HepG2 (cell line): ENCODE results near the gene ZNF3. TPM values are rescaled to one million over a fixed set of nuclear protein-coding genes. Genes with fewer than 3 reads are reported as not detected.

Experiments used
- ATAC-seq: fragments of 200-7000 bp; cut with Tn5 transposase; 3 replicates; pipeline ENCODE4 v1.9.1; 2020; ENCODE audit warnings: mild to moderate bottlenecking, moderate library complexity
- BruUV-seq: library from RNA; stranded (reverse); fragments of 400-500 nt; replicated peaks from 2 replicates; lab custom pipeline; 2021; lab: Mats Ljungman, UMichigan
- CTCF ChIA-PET: fragments of 300-600 bp; formaldehyde crosslinking; extraction: SDS; loops from one replicate; lab custom pipeline; 2021; ENCODE audit warnings: low total read pairs, inconsistent platforms, low intra/inter-chr PET ratio; lab: Yijun Ruan, JAX
- POLR2A ChIA-PET: fragments of 350-600 bp; sonication (Branson Sonifier 250); formaldehyde crosslinking; loops from one replicate; lab custom pipeline; 2020; ENCODE audit warnings: antibody characterized with exemption, inconsistent platforms; lab: Yijun Ruan, JAX
- DNase-seq: peaks from one replicate; pipeline ENCODE4 v3.0.0-alpha.2; 2015; ENCODE audit warnings: low spot score
- FAIRE-seq: peaks from 3 replicates; lab custom pipeline; 2011; peaks lifted over from hg19 to GRCh38; lab: Jason Lieb, UNC
- H2AFZ ChIP-seq: one replicate; pipeline ENCODE4 v1.6.1; 2011; ENCODE audit warnings: low read length, inconsistent platforms
- H3K27ac ChIP-seq: fragments of 300-600 bp; 3 replicates; pipeline ENCODE4 v1.8.0; 2011; ENCODE audit warnings: mixed run types, mild to moderate bottlenecking, mixed read lengths, low read length, inconsistent platforms; ENCODE audit not compliant: insufficient read depth; ENCODE audit errors: extremely low read length
- H3K27me3 ChIP-seq, 2 experiments: fragments of 200-600 bp in 1 of 2; 2 replicates in 1 of 2; 3 replicates in 1 of 2; pipeline versions ENCODE4 v1.6.0 to v1.8.0; 2011; ENCODE audit warnings: low read length in 2 of 2, mild to moderate bottlenecking in 2 of 2, moderate library complexity in 2 of 2, inconsistent platforms in 1 of 2; ENCODE audit not compliant: insufficient read depth in 2 of 2, control insufficient read depth in 1 of 2
- H3K36me3 ChIP-seq, 2 experiments: fragments of 200-600 bp in 1 of 2; replicated peaks in 1 of 2; 2 replicates in 1 of 2; 3 replicates in 1 of 2; pipeline versions ENCODE4 v1.5.1 to v1.8.0; 2011; ENCODE audit warnings: low read length in 2 of 2, inconsistent platforms in 1 of 2; ENCODE audit not compliant: insufficient read depth in 2 of 2, control insufficient read depth in 1 of 2
- H3K4me1 ChIP-seq: 2 replicates; pipeline ENCODE4 v1.5.1; 2012; ENCODE audit warnings: low read length, inconsistent platforms; ENCODE audit not compliant: insufficient read depth
- H3K4me2 ChIP-seq: 2 replicates; pipeline ENCODE4 v1.6.0; 2011; ENCODE audit warnings: low read depth, low read length, inconsistent platforms
- H3K4me3 ChIP-seq, 3 experiments: fragments of 200-600 bp in 1 of 3; sonication (generic), shearing (Covaris generic) in 1 of 3; replicated peaks in 1 of 3; 2 replicates each; pipeline ENCODE4 v1.5.1; 2011 to 2016; ENCODE audit warnings: low read length in 3 of 3, inconsistent platforms in 2 of 3, low read depth in 2 of 3, mild to moderate bottlenecking in 2 of 3, control low read depth in 1 of 3, mixed read lengths in 1 of 3; ENCODE audit not compliant: insufficient read depth in 1 of 3
- H3K79me2 ChIP-seq: one replicate; pipeline ENCODE4 v1.6.1; 2011; ENCODE audit warnings: low read length, inconsistent platforms; ENCODE audit not compliant: insufficient read depth
- H3K9ac ChIP-seq: 2 replicates; pipeline ENCODE4 v1.6.0; 2011; ENCODE audit warnings: mild to moderate bottlenecking, low read depth, low read length, inconsistent platforms; ENCODE audit not compliant: insufficient read depth
- H3K9me3 ChIP-seq: 2 replicates; pipeline ENCODE4 v1.5.1; 2012; ENCODE audit warnings: mild to moderate bottlenecking, low read length
- H4K20me1 ChIP-seq: 2 replicates; pipeline ENCODE4 v1.6.0; 2011; ENCODE audit warnings: inconsistent platforms, mild to moderate bottlenecking, low read length, moderate library complexity; ENCODE audit not compliant: insufficient read depth
- AGO1 ChIP-seq: fragments of 200-400 bp; formaldehyde crosslinking; IDR thresholded peaks from 2 replicates; pipeline ENCODE4 v1.6.1; 2017; ENCODE audit warnings: mild to moderate bottlenecking, low read depth, low read length, moderate library complexity; ENCODE audit not compliant: poor library complexity, severe bottlenecking
- CBFB ChIP-seq: sonication (generic); formaldehyde crosslinking; IDR thresholded peaks from 2 replicates; pipeline ENCODE4 v1.4.0; 2020; ENCODE audit warnings: missing genetic modification reagents
- GABPA ChIP-seq, 2 experiments: IDR thresholded peaks; 2 replicates each; pipeline ENCODE4 v1.6.1; 2011 to 2016; ENCODE audit warnings: low read depth in 2 of 2, low read length in 1 of 2, missing biosample characterization in 1 of 2, missing genetic modification characterization in 1 of 2
- GATA4 ChIP-seq: sonication (generic); IDR thresholded peaks from 2 replicates; pipeline ENCODE4 v1.6.1; 2016; ENCODE audit warnings: antibody characterized with exemption, low read depth, borderline replicate concordance
- GTF2F1 ChIP-seq: fragments of 150-350 bp; IDR thresholded peaks from 2 replicates; pipeline ENCODE4 v1.6.1; 2014; ENCODE audit warnings: low read length
- NBN ChIP-seq: fragments of 450-650 bp; conservative IDR thresholded peaks from 2 replicates; pipeline ENCODE4 v1.6.1; 2017
- ZNF331 ChIP-seq: sonication (generic); formaldehyde crosslinking; IDR thresholded peaks from 2 replicates; pipeline ENCODE4 v1.4.0; 2020; ENCODE audit warnings: missing genetic modification reagents
- ZNF33B ChIP-seq: sonication (generic); formaldehyde crosslinking; IDR thresholded peaks from 2 replicates; pipeline ENCODE4 v1.5.1; 2020; ENCODE audit warnings: mild to moderate bottlenecking, missing genetic modification reagents
- ZNF589 ChIP-seq: sonication (generic); formaldehyde crosslinking; conservative IDR thresholded peaks from 2 replicates; pipeline ENCODE4 v1.8.0; 2022; ENCODE audit warnings: mild to moderate bottlenecking, moderate library complexity, missing genetic modification reagents
- ZNF816 ChIP-seq: sonication (generic); formaldehyde crosslinking; IDR thresholded peaks from 2 replicates; pipeline ENCODE4 v1.8.0; 2022; ENCODE audit warnings: missing genetic modification reagents, mild to moderate bottlenecking, borderline replicate concordance
- ZNF891 ChIP-seq: sonication (generic); formaldehyde crosslinking; IDR thresholded peaks from 2 replicates; pipeline ENCODE4 v1.5.0; 2020; ENCODE audit warnings: mild to moderate bottlenecking, missing genetic modification reagents
- ZZZ3 ChIP-seq: sonication (generic); formaldehyde crosslinking; IDR thresholded peaks from 2 replicates; pipeline ENCODE4 v1.4.0; 2020; ENCODE audit warnings: missing genetic modification reagents, mild to moderate bottlenecking, borderline replicate concordance
- WGBS: methylation state at CpG from one replicate; pipeline ENCODE4 v1.1.6; 2017; ENCODE audit warnings: low lambda C conversion rate; 5-methylcytosine and 5-hydroxymethylcytosine counted together
- in situ Hi-C: cut with HindIII; loops from 2 replicates; pipeline ENCODE4 v1.10.0; 2017; ENCODE audit warnings: low pct_unique_long_range_greater_than_20kb; ENCODE audit not compliant: extremely low pct_ligation_motif_present
- intact Hi-C: fragments of 100-400 bp; cut with micrococcal nuclease; formaldehyde crosslinking; loops from one replicate; pipeline ENCODE4 v1.10.0; 2022; ENCODE audit not compliant: unreplicated experiment
- polyA plus RNA-seq, 8 experiments: library from polyadenylated mRNA; depleted of rRNA in 3 of 8; stranded (reverse) in 7 of 8; unstranded in 1 of 8; fragments of >200 nt; fragmentation: Illumina TruSeq in 4 of 8; extraction: Trizol in 4 of 8; gene quantifications; 2 replicates each; pipeline versions ENCODE4 v1.2.1 to v1.2.3, GENCODE V29; 2011 to 2016; ENCODE audit warnings: low read depth in 4 of 8, missing spikeins in 1 of 8, mixed read lengths in 1 of 8; ENCODE audit not compliant: insufficient read depth in 1 of 8
- total RNA-seq, 5 experiments: library from RNA; depleted of rRNA; stranded (reverse); fragments of >200 nt; fragmentation: Illumina TruSeq; extraction: Trizol; gene quantifications; 2 replicates each; pipeline ENCODE4 v1.2.3, GENCODE V29; 2016; ENCODE audit warnings: low read depth in 1 of 5
- TF ChIP-seq, protein P1 (sequence below): sonication (generic); formaldehyde crosslinking; conservative IDR thresholded peaks from 2 replicates; pipeline ENCODE4 v1.4.0; 2020; ENCODE audit warnings: mild to moderate bottlenecking, missing genetic modification reagents, moderate library complexity
- TF ChIP-seq, protein P2 (sequence below): sonication (generic); formaldehyde crosslinking; IDR thresholded peaks from 2 replicates; pipeline ENCODE4 v1.4.0; 2020; ENCODE audit warnings: missing genetic modification reagents, borderline replicate concordance
- TF ChIP-seq, protein P3 (sequence below): IDR thresholded peaks from 2 replicates; pipeline ENCODE4 v1.6.1; 2016
- TF ChIP-seq, protein P4 (sequence below): IDR thresholded peaks from 2 replicates; pipeline ENCODE4 v1.6.1; 2012; ENCODE audit warnings: low read depth, low read length, improper control_type of control experiment

Gene ZNF3
- total and polyA plus RNA-seq, 2 of the 13 experiments (the other 11 are each of a cell fraction or from before 2014, with no cell fraction given), result 33.7 to 56.9 TPM

DNA sequence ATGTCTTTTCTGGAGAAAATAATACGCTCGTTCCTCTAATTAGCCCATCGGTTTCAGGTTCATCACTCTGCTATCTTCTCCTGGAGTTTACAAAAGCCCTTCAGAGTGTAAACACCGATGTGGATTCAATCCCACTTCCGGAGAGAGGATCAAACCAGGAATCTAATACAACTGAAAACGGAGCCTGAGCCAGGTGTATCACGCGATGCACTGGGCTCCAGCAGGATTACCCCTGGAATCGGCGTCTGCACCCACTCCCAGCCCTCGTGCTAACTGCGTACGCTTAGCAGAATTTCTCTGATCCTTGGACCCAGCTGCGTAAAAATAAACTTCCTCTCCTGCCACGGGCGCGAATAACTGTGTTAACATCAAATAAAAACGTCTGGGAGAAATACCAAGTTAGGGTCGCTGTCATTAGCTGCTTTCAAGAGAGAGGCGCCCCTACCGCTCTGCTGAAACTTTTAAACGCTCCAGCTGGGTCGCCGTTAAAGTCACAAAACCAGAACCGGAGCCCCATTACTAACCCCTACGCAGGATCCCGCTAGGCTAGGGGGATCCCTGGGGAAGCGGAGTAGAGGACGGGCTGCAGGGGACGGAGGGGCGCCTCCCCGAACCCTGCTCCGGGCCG is 502 bp downstream of the ZNF3 start:
- H4K20me1 ChIP-seq, result peaks cover 36% of the 10 kb centered on the region
- H3K27ac ChIP-seq, result peak overlapping the region; percentile 96
- peaks cover 49% of the 10 kb centered on the region for H3K4me1 ChIP-seq
- H3K36me3 ChIP-seq, result peaks cover 7 to 17% of the 10 kb centered on the region in 2 experiments
- H3K9me3 ChIP-seq, result no peaks in the 10 kb centered on the region
- peak overlapping the region; percentile 91 to 99 (median 92) for H3K4me3 ChIP-seq
- H3K4me2 ChIP-seq, result peak overlapping the region; percentile 97
- intact Hi-C loops, result loop anchor here (5.0 kb wide), 1 partner anchor 46 kb away; the partner anchor contains the start of gene MBLAC1
- TSS peak; percentile 80 for BruUV-seq
- H3K79me2 ChIP-seq, result peaks cover 53% of the 10 kb centered on the region
- FAIRE-seq (no peak), DNase-seq (peak; percentile 77), ATAC-seq (peak; percentile 23)
- no peaks in the 10 kb centered on the region; a peak in 1 of 5 replicates for H3K27me3 ChIP-seq
- POLR2A ChIA-PET, result interaction anchor here (0.9 to 2.0 kb wide), 2 partner anchors 78 to 83 kb away, joined by 3 to 8 read pairs; no protein-coding TSS in a partner anchor
- no peak overlapping the region for H2AFZ ChIP-seq
- peak overlapping the region; percentile 99 for H3K9ac ChIP-seq
- WGBS, result 2% methylated on average over 21 of the region's 34 CpGs
- CTCF ChIA-PET, result no interaction called here
- in situ Hi-C loops, result no loop called here
- TF ChIP-seq ZNF816 (CRISPR knock-in tag) (no peak), GATA4 (no peak), ZNF589 (no peak), GABPA (IDR thresholded peaks at IDR 0.05; ENCODE audit: low read depth, low read length) (no peak), GABPA (CRISPR knock-in tag; IDR thresholded peaks at IDR 0.05; ENCODE audit: low read depth) (peak; percentile 68), NBN (no peak), CBFB (CRISPR knock-in tag) (no peak), ZNF33B (CRISPR knock-in tag) (no peak), ZNF891 (CRISPR knock-in tag) (no peak), ZZZ3 (no peak), ZNF331 (CRISPR knock-in tag) (no peak; the same call in 1 of the 2 replicates), AGO1 (no peak), GTF2F1 (no peak)
- TF ChIP-seq, protein P1, sequence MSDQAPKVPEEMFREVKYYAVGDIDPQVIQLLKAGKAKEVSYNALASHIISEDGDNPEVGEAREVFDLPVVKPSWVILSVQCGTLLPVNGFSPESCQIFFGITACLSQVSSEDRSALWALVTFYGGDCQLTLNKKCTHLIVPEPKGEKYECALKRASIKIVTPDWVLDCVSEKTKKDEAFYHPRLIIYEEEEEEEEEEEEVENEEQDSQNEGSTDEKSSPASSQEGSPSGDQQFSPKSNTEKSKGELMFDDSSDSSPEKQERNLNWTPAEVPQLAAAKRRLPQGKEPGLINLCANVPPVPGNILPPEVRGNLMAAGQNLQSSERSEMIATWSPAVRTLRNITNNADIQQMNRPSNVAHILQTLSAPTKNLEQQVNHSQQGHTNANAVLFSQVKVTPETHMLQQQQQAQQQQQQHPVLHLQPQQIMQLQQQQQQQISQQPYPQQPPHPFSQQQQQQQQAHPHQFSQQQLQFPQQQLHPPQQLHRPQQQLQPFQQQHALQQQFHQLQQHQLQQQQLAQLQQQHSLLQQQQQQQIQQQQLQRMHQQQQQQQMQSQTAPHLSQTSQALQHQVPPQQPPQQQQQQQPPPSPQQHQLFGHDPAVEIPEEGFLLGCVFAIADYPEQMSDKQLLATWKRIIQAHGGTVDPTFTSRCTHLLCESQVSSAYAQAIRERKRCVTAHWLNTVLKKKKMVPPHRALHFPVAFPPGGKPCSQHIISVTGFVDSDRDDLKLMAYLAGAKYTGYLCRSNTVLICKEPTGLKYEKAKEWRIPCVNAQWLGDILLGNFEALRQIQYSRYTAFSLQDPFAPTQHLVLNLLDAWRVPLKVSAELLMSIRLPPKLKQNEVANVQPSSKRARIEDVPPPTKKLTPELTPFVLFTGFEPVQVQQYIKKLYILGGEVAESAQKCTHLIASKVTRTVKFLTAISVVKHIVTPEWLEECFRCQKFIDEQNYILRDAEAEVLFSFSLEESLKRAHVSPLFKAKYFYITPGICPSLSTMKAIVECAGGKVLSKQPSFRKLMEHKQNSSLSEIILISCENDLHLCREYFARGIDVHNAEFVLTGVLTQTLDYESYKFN (CRISPR knock-in tag), result no peak
- TF ChIP-seq, protein P2, sequence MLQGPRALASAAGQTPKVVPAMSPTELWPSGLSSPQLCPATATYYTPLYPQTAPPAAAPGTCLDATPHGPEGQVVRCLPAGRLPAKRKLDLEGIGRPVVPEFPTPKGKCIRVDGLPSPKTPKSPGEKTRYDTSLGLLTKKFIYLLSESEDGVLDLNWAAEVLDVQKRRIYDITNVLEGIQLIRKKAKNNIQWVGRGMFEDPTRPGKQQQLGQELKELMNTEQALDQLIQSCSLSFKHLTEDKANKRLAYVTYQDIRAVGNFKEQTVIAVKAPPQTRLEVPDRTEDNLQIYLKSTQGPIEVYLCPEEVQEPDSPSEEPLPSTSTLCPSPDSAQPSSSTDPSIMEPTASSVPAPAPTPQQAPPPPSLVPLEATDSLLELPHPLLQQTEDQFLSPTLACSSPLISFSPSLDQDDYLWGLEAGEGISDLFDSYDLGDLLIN (CRISPR knock-in tag), result 0 out of 2 replicates have a peak, but pooled peaks have one; percentile 28
- TF ChIP-seq, protein P3, sequence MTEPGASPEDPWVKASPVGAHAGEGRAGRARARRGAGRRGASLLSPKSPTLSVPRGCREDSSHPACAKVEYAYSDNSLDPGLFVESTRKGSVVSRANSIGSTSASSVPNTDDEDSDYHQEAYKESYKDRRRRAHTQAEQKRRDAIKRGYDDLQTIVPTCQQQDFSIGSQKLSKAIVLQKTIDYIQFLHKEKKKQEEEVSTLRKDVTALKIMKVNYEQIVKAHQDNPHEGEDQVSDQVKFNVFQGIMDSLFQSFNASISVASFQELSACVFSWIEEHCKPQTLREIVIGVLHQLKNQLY (CRISPR knock-in tag), result no peak; the same call in 1 of the 2 replicates
- TF ChIP-seq, protein P4, sequence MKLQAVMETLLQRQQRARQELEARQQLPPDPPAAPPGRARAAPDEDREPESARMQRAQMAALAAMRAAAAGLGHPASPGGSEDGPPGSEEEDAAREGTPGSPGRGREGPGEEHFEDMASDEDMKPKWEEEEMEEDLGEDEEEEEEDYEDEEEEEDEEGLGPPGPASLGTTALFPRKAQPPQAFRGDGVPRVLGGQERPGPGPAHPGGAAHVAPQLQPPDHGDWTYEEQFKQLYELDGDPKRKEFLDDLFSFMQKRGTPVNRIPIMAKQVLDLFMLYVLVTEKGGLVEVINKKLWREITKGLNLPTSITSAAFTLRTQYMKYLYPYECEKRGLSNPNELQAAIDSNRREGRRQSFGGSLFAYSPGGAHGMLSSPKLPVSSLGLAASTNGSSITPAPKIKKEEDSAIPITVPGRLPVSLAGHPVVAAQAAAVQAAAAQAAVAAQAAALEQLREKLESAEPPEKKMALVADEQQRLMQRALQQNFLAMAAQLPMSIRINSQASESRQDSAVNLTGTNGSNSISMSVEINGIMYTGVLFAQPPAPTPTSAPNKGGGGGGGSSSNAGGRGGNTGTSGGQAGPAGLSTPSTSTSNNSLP, result 0 out of 2 replicates have a peak, but pooled peaks have one; percentile 61
